CD4-positive, alpha-beta T cell treated with Interferon alpha-2 for 1 hour (primary cell): ENCODE results near the gene IGSF10.

Source experiments
- DNase-seq, 2 donors: peaks; one replicate each; pipeline ENCODE4 v3.0.0-alpha.2; 2020 to 2022

The IGSF10 gene

GRCh38 chr3:151412989-151413388 lies 47.9 kb downstream of the IGSF10 start:
- no peak for DNase-seq
